Measurements from ENCODE around the gene EIF4EBP2. TPM values are rescaled to one million over a fixed set of nuclear protein-coding genes. Genes with fewer than 3 reads are reported as not detected.

Gene EIF4EBP2
- total and polyA plus RNA-seq, 2 experiments from 2014 or later, result 42.0 to 131 TPM

DNA sequence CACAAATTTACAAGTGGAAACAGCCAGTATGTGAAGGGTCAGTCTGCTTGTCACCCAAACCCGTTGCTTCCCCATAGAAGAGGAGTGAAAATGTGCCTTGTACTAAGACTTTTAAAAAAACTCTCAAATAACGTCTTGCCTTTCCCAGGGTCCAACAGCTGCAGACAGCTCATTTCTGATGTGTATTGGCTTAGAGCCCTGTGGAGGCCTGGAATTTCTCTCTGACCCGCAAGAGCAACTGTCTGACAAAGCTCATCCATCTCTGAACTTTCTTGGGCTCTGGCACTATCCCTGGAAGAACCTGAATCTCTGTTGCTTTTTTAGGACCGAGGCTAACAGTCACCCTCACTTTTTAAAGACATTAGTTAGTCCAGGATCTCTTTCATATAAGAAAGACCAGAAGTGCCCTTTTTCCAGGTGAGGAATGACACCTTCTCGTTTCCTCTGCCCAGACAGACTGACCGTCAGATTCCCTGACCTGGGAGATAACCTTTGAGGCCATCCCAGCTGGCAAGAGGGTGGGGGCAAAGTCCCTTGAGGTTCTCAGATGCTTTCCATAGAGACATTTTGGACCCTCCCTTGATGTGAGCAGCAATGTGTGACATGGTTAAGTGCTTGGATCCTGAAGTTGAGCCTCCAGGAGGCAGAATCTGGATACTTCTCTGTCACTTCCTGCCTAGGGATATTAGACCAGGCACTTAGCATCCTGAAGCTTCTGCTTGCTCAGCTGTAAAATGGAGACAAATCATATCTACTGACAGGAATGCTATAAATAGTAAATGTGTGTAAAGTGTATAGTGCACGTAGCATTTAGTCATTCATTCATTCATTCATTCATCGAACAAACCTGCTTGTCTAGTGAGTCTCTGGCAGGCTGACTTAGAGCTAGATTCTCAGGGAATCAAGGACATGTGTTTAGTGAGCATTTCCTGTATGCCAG is 42.0 kb downstream of the EIF4EBP2 start:
- ATAC-seq (no peak), DNase-seq (ENCODE audit: low spot score) (peak; percentile 65)
- no peaks in the 10 kb centered on the region for H4K20me1 ChIP-seq (replicated peaks; ENCODE audit: insufficient read depth)
- Mint-ChIP-seq H3K4me1 (peaks cover 43% of the 10 kb centered on the region), H3K27me3 (ENCODE audit: insufficient read depth, low read depth, poor library complexity) (peaks cover 22% of the 10 kb centered on the region), H3K27ac (no peak overlapping the region), H3K9me3 (no peaks in the 10 kb centered on the region; the same call in 2 of the 3 replicates), H3K36me3 (ENCODE audit: low read depth) (no peaks in the 10 kb centered on the region; the same call in 2 of the 3 replicates), H3K4me3 (no peak overlapping the region)
- H2AFZ ChIP-seq, result no peak overlapping the region
- peaks cover 32% of the 10 kb centered on the region for H3K4me1 ChIP-seq (ENCODE audit: insufficient read depth)
- no peaks in the 10 kb centered on the region for H3K79me2 ChIP-seq (replicated peaks; ENCODE audit: insufficient read depth)
- H3K4me3 ChIP-seq, result no peak overlapping the region
- TF ChIP-seq CREB1 (CRISPR knock-in tag; IDR thresholded peaks at IDR 0.05; ENCODE audit: low read depth), result no peak
- TF ChIP-seq, protein P1, sequence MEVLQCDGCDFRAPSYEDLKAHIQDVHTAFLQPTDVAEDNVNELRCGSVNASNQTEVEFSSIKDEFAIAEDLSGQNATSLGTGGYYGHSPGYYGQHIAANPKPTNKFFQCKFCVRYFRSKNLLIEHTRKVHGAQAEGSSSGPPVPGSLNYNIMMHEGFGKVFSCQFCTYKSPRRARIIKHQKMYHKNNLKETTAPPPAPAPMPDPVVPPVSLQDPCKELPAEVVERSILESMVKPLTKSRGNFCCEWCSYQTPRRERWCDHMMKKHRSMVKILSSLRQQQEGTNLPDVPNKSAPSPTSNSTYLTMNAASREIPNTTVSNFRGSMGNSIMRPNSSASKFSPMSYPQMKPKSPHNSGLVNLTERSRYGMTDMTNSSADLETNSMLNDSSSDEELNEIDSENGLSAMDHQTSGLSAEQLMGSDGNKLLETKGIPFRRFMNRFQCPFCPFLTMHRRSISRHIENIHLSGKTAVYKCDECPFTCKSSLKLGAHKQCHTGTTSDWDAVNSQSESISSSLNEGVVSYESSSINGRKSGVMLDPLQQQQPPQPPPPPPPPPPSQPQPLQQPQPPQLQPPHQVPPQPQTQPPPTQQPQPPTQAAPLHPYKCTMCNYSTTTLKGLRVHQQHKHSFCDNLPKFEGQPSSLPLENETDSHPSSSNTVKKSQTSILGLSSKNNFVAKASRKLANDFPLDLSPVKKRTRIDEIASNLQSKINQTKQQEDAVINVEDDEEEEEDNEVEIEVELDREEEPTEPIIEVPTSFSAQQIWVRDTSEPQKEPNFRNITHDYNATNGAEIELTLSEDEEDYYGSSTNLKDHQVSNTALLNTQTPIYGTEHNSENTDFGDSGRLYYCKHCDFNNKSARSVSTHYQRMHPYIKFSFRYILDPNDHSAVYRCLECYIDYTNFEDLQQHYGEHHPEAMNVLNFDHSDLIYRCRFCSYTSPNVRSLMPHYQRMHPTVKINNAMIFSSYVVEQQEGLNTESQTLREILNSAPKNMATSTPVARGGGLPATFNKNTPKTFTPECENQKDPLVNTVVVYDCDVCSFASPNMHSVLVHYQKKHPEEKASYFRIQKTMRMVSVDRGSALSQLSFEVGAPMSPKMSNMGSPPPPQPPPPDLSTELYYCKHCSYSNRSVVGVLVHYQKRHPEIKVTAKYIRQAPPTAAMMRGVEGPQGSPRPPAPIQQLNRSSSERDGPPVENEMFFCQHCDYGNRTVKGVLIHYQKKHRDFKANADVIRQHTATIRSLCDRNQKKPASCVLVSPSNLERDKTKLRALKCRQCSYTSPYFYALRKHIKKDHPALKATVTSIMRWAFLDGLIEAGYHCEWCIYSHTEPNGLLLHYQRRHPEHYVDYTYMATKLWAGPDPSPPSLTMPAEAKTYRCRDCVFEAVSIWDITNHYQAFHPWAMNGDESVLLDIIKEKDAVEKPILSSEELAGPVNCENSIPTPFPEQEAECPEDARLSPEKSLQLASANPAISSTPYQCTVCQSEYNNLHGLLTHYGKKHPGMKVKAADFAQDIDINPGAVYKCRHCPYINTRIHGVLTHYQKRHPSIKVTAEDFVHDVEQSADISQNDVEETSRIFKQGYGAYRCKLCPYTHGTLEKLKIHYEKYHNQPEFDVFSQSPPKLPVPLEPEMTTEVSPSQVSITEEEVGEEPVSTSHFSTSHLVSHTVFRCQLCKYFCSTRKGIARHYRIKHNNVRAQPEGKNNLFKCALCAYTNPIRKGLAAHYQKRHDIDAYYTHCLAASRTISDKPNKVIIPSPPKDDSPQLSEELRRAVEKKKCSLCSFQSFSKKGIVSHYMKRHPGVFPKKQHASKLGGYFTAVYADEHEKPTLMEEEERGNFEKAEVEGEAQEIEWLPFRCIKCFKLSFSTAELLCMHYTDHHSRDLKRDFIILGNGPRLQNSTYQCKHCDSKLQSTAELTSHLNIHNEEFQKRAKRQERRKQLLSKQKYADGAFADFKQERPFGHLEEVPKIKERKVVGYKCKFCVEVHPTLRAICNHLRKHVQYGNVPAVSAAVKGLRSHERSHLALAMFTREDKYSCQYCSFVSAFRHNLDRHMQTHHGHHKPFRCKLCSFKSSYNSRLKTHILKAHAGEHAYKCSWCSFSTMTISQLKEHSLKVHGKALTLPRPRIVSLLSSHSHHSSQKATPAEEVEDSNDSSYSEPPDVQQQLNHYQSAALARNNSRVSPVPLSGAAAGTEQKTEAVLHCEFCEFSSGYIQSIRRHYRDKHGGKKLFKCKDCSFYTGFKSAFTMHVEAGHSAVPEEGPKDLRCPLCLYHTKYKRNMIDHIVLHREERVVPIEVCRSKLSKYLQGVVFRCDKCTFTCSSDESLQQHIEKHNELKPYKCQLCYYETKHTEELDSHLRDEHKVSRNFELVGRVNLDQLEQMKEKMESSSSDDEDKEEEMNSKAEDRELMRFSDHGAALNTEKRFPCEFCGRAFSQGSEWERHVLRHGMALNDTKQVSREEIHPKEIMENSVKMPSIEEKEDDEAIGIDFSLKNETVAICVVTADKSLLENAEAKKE (CRISPR knock-in tag; IDR thresholded peaks at IDR 0.05), result no peak
- TF ChIP-seq ZNF331 (CRISPR knock-in tag; IDR thresholded peaks at IDR 0.05; ENCODE audit: low read depth), result no peak
- peaks cover 4% of the 10 kb centered on the region for H3K27me3 ChIP-seq (ENCODE audit: insufficient read depth)
- no peaks in the 10 kb centered on the region for H3K36me3 ChIP-seq (ENCODE audit: insufficient read depth)
- no peaks in the 10 kb centered on the region for H3K9me2 ChIP-seq (ENCODE audit: insufficient read depth)
- 0 out of 2 replicates have a peak overlapping the region, but pooled peaks have one; percentile 3 for H3K27ac ChIP-seq (ENCODE audit: low read depth)
- H3K4me2 ChIP-seq, result peak overlapping the region; percentile 40
- peaks cover 29% of the 10 kb centered on the region for H3F3A ChIP-seq (replicated peaks; ENCODE audit: low read depth)

DNA sequence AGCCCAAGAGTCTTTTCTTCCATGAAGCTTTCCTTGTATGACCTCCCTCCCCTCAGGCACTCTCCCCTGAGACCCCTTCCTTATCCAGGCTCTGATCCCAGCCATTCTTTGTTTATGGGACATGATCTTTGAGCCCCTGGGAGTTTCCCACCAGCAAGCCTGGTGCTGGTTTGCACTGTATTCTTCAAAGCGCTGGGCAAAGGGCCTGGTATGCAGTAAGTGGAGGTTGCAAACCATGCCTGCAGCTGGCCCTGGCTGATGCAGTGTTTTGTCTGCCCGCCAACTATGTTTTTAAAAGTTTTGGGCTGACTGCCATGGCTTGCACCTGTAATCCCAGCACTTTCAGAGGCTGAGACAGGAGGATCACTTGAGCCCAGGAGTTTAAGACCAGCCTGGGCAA is 44.3 kb downstream of the EIF4EBP2 start:
- peaks cover 10% of the 10 kb centered on the region for H3K27me3 Mint-ChIP-seq (ENCODE audit: insufficient read depth, low read depth, poor library complexity)
- H3K9me3 Mint-ChIP-seq, result no peaks in the 10 kb centered on the region
- ATAC-seq (no peak), DNase-seq (ENCODE audit: low spot score) (no peak)
- H3K9me2 ChIP-seq (ENCODE audit: insufficient read depth), result no peaks in the 10 kb centered on the region
- H2AFZ ChIP-seq, result no peak overlapping the region
- H3K4me1 Mint-ChIP-seq, result peaks cover 34% of the 10 kb centered on the region
- no peaks in the 10 kb centered on the region for H4K20me1 ChIP-seq (replicated peaks; ENCODE audit: insufficient read depth)
- H3K27me3 ChIP-seq (ENCODE audit: insufficient read depth), result no peaks in the 10 kb centered on the region
- H3K4me2 ChIP-seq, result no peak overlapping the region
- H3K27ac Mint-ChIP-seq, result no peak overlapping the region
- H3K36me3 Mint-ChIP-seq (ENCODE audit: low read depth), result no peaks in the 10 kb centered on the region
- peaks cover 14% of the 10 kb centered on the region for H3F3A ChIP-seq (replicated peaks; ENCODE audit: low read depth)
- no peaks in the 10 kb centered on the region for H3K79me2 ChIP-seq (replicated peaks; ENCODE audit: insufficient read depth)
- H3K4me3 Mint-ChIP-seq, result no peak overlapping the region
- no peak overlapping the region for H3K4me3 ChIP-seq
- no peak overlapping the region for H3K27ac ChIP-seq (ENCODE audit: low read depth)
- no peaks in the 10 kb centered on the region for H3K36me3 ChIP-seq (ENCODE audit: insufficient read depth)
- peaks cover 28% of the 10 kb centered on the region for H3K4me1 ChIP-seq (ENCODE audit: insufficient read depth)
- no peak for TF ChIP-seq EZH2phosphoT487 (IDR thresholded peaks at IDR 0.05; ENCODE audit: unreplicated experiment)
- no peak for TF ChIP-seq CREB1 (CRISPR knock-in tag; IDR thresholded peaks at IDR 0.05; ENCODE audit: low read depth)
- TF ChIP-seq, protein P1 (CRISPR knock-in tag; IDR thresholded peaks at IDR 0.05), result no peak
